GM12891 (cell line): ENCODE measurements around the gene C5orf58.

Experiments used
- POLR2A ChIP-seq: IDR thresholded peaks from 2 replicates; pipeline ENCODE4 v1.6.1; 2011; ENCODE audit warnings: low read depth, low read length, control low read depth
- POLR2AphosphoS5 ChIP-seq: IDR thresholded peaks from 2 replicates; pipeline ENCODE4 v1.6.1; 2011; ENCODE audit warnings: low read depth, low read length, control low read depth

- TF ChIP-seq POLR2AphosphoS5 = no peak
- no peak for TF ChIP-seq POLR2A
Measured at GRCh38 chr5:170190436-170191134, 42.2 kb upstream of the C5orf58 start.
